HUES48 (cell line): ENCODE results near the gene SVEP1.
"Not testable (repeated sequence)": the region's sequence is repeated elsewhere in the genome, so short reads cannot be mapped to it uniquely, and the experiment has no call there.

Source experiments
- H3K27ac ChIP-seq: one replicate; pipeline ENCODE4 v1.7.0; 2013; ENCODE audit warnings: low read depth, low read length, inconsistent platforms
- H3K27me3 ChIP-seq: 2 replicates; pipeline ENCODE4 v1.6.1; 2013; ENCODE audit warnings: mild to moderate bottlenecking, low read length; ENCODE audit not compliant: control insufficient read depth, insufficient read depth
- H3K36me3 ChIP-seq: 2 replicates; pipeline ENCODE4 v1.6.1; 2013; ENCODE audit warnings: low read length; ENCODE audit not compliant: control insufficient read depth, insufficient read depth
- H3K4me1 ChIP-seq: 2 replicates; pipeline ENCODE4 v1.6.1; 2013; ENCODE audit warnings: mild to moderate bottlenecking, low read length; ENCODE audit not compliant: control insufficient read depth, insufficient read depth
- H3K4me3 ChIP-seq: 2 replicates; pipeline ENCODE4 v1.5.1; 2013; ENCODE audit warnings: mild to moderate bottlenecking, low read depth, low read length
- H3K9ac ChIP-seq: 2 replicates; pipeline ENCODE4 v1.6.1; 2013; ENCODE audit warnings: mild to moderate bottlenecking, low read depth, low read length, moderate library complexity
- H3K9me3 ChIP-seq: 2 replicates; pipeline ENCODE4 v1.6.1; 2013; ENCODE audit warnings: low read length; ENCODE audit not compliant: control insufficient read depth, insufficient read depth

SVEP1 gene

DNA sequence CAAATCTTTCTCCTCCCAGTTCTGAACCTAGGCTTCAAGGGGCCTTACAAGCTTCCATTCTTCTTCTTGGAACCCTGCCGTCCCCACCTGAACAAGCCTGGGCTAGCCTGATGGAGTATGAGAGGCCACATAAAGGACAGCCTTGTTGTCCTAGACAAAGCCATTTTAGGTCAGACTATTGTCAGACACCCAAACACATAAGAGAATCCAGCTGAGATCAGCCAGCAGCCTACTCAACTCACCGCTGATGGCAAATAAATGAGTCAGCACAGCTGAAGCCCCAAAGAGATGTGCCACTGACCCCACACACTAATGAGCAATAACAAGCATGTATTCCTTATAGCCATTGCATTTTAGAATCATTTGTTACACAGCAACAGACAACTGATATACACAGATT is 33.8 kb downstream of the SVEP1 start:
- Histone ChIP-seq H3K4me3 (no peak overlapping the region), H3K9ac (no peak overlapping the region), H3K27ac (no peak overlapping the region)

DNA sequence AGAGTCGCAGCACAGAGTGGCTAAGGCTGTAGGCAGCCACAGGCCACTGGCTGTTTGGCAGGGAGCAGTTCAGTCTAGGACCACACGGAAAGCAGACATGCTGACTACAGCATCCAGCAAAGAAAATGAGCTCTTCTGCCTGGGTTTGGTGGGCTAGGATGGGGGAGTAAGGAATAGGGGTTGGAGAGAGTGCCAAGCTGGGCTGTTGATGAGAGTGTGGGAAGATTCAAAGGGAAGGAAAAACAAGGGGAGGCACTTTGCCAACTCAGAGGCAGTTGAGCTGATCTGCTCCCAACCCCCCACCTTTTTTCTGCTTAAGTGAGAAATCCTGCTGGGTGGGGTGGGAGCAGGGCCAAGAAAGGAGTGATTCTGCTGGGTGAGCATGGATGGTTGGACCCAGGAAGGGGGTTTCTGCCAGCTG is 35.9 kb downstream of the SVEP1 start:
- Histone ChIP-seq H3K36me3 (no peaks in the 10 kb centered on the region), H3K9me3 (no peaks in the 10 kb centered on the region), H3K9ac (no peak overlapping the region), H3K4me3 (no peak overlapping the region), H3K27ac (no peak overlapping the region), H3K4me1 (peaks cover 11% of the 10 kb centered on the region), H3K27me3 (no peaks in the 10 kb centered on the region)

More for the DNA sequence above, 33.8 kb downstream of the SVEP1 start:
- H3K9me3 ChIP-seq = no peaks in the 10 kb centered on the region
- no peaks in the 10 kb centered on the region for H3K27me3 ChIP-seq
- peaks cover 8% of the 10 kb centered on the region for H3K4me1 ChIP-seq
- H3K36me3 ChIP-seq = no peaks in the 10 kb centered on the region

DNA sequence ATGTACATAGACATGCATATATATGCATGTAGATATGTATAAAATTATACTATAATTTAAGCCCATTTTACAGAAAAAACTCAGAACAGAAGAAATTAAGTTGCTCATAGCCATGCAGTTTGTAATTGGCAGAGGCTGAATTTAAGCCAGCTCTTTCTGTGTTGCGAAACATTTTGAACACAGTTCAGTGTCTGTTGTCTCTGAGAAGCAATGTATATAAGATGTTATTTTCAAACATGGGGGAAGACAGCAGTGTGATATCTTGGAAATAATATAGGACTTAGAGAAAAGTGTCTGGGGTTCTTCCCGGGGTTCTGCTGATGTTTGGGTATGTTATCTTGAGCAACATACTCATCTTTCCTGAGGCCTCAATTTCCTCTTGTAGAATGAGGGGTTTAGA is 37.6 kb downstream of the SVEP1 start:
- Histone ChIP-seq H3K36me3 (no peaks in the 10 kb centered on the region), H3K9me3 (no peaks in the 10 kb centered on the region), H3K27me3 (no peaks in the 10 kb centered on the region), H3K4me1 (peaks cover 11% of the 10 kb centered on the region), H3K27ac (no peak overlapping the region), H3K9ac (no peak overlapping the region), H3K4me3 (no peak overlapping the region)

DNA sequence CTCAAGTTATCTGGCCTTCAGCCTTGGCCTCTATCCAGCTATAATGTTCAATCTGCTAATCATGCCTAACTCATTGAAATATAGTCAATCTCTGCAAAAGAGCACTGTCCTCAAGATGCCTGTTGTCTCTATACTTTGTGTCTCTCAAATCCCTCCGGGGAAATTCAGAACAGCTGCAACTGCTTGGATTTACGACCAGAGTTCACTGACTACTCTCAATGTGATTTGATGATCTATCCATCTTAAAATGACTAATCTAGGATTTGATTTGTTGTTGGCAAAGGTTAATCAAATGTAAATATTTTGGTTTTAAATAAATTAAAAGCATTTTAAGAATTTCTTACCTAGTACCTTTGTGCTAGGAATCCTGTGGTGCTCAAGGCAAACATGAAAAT is 40.9 kb downstream of the SVEP1 start:
- H3K4me3 ChIP-seq = no peak overlapping the region
- peaks cover 6% of the 10 kb centered on the region for H3K4me1 ChIP-seq
- H3K27ac ChIP-seq = no peak overlapping the region
- H3K27me3 ChIP-seq = no peaks in the 10 kb centered on the region
- H3K36me3 ChIP-seq = no peaks in the 10 kb centered on the region
- H3K9ac ChIP-seq = no peak overlapping the region
- no peaks in the 10 kb centered on the region for H3K9me3 ChIP-seq

DNA sequence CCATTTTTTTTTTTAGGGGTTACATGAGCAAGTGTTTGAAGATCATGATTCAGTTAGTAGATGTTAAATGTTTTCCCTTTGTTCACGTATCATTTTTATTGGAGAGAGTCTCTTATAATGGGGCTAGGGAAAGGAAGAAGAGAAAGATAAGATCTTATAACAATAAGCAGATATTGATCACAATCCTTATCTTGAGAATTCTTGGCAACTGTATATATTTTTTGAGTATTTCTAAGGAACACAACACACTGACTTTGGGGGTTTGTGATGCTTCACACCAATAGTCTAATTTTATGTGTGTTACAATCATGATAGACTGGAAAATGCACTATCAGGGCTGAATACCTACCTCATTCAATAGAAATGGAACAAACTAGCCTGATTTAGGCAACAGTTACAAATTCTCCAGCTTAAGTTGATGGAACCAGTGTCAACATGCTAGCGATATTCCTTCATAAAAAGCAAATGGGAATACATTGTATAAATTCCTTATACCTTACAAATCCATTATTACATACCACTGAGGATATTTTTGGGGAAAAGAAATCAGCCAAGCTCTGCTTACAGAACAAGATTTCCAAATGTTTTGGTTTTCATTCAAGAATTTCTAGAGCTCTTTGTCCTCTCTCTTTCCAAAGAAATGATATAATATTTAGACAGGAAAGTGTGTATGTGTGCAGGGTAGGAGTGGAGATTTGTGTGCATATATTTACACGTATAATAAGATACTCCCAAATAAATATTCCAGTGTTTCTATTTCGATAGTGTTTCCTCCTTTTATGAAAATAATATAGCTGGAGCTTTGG is 41.5 kb downstream of the SVEP1 start:
- Histone ChIP-seq H3K9me3 (no peaks in the 10 kb centered on the region), H3K4me3 (no peak overlapping the region), H3K9ac (no peak overlapping the region), H3K27me3 (no peaks in the 10 kb centered on the region), H3K27ac (no peak overlapping the region), H3K4me1 (0 out of 2 replicates have a peak, but pooled peaks cover 3% of the 10 kb centered on the region), H3K36me3 (no peaks in the 10 kb centered on the region)

DNA sequence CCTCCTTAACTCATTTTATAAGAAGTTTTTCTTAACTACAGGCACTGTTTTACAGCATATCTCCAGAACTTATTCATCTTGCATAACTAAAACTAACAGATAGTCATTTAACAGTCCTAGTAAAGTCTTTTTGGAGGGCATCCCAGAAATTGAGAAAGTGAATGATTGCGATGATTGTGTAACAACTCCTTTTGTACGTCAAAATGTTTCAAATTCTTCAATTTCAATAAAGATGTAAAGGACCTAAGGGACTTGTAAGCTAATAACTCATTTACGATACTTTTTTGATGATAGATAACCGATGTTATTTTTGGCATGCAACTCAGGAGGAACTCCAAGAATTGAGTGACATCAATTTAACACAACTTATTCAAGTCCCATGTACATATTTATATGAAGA is 42.7 kb downstream of the SVEP1 start:
- H3K27ac ChIP-seq = no peak overlapping the region

DNA sequence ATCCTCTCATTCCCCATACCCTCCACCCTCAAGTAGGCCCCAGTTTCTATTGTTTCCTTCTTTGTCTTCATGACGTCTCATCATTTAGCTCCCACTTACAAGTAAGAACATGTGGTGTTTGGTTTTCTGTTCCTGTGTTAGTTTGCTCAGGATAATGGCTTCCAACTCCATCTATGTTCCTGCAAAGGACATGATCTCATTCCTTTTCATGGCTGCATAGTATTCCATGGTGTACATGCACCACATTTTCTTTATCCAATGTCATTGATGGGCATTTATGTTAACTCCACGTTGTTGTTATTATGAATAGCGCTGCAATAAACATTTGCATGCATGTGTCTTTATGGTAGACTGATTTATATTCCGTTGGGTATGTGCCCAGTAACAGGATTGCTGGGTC is 45.4 kb downstream of the SVEP1 start:
- H3K4me3 ChIP-seq, H3K9me3 ChIP-seq, H3K4me1 ChIP-seq, H3K9ac ChIP-seq, H3K36me3 ChIP-seq, H3K27ac ChIP-seq, H3K27me3 ChIP-seq: not testable (repeated sequence)

More for the DNA sequence above, 42.7 kb downstream of the SVEP1 start:
- no peaks in the 10 kb centered on the region for H3K27me3 ChIP-seq
- 0 out of 2 replicates have a peak, but pooled peaks cover 3% of the 10 kb centered on the region for H3K4me1 ChIP-seq
- no peaks in the 10 kb centered on the region for H3K36me3 ChIP-seq
- H3K9ac ChIP-seq = no peak overlapping the region
- H3K4me3 ChIP-seq = no peak overlapping the region
- no peaks in the 10 kb centered on the region for H3K9me3 ChIP-seq

DNA sequence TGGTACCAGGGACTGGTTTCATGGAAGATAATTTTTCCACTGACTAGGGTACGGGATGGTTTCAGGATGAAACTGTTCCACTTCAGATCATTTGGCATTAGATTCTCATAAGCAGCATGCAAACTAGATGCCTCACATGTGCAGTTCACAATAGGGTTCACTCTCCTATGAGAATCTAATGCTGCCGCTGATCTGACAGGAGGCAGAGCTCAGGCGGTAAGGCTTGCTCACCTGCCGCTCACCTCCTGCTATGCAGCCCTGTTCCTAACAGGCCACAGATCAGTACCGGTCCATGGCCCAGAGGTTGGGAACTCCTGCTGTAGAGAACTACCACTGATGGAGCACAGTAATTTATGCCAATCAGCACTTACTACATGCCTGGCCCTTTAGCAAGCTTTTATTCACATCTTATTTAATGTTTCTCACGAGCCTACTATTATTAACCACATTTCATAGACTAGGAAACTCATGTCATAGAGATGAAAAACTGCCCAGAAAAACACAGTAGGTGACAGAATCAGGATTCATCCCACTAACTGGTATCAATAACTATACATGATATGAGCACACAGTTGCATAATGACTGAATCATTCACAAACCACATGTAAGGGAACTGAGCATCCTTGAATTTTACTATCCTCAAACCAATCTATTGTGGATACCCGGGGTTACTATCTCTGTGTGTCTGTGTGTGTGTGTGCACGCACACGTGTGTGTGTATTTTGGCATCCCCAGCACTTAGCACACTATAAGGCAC is 46.5 kb downstream of the SVEP1 start:
- no peak overlapping the region for H3K27ac ChIP-seq
- H3K4me3 ChIP-seq = no peak overlapping the region
- no peak overlapping the region for H3K9ac ChIP-seq
- no peaks in the 10 kb centered on the region for H3K27me3 ChIP-seq
- 0 out of 2 replicates have a peak, but pooled peaks cover 3% of the 10 kb centered on the region for H3K9me3 ChIP-seq
- no peaks in the 10 kb centered on the region for H3K36me3 ChIP-seq
- H3K4me1 ChIP-seq = no peaks in the 10 kb centered on the region

DNA sequence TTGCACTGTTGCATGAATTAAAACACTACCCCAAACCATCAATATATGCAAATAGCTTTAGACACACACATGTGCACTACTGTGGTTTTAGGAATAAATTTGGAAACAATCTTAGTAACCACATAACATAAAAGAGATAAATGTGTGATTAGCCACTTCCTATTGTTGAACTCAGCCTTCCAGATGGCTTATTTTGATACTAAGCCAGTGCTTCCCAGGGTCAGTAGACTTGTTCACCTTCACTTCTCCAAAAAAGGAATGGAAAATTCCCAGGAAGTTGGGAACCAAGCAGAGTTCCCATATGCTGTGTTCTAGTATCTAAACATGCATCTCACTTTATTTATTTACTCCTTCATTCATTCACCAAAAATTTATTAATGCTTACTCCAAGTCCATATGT is 47.8 kb downstream of the SVEP1 start:
- H3K4me1 ChIP-seq = no peaks in the 10 kb centered on the region
- H3K4me3 ChIP-seq = no peak overlapping the region
- no peak overlapping the region for H3K27ac ChIP-seq

DNA sequence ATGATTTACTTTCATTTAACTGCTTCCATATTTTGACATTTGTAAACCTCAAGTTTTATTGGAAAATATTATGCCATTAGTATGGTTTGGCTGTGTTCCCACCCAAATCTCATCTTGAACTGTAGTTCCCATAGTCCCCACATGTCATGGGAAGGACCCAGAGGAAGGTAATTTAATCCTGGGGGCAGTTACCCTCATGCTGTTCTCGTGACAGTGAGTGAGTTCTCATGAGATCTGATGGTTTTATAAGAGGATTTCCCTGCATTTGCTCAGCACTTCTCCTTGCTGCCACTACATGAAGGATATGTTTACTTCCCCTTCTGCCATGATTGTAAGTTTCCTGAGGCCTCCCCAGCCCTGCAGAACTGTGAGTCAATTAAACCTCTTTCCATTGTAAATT is 48.3 kb downstream of the SVEP1 start:
- H3K36me3 ChIP-seq, H3K27ac ChIP-seq, H3K4me1 ChIP-seq, H3K9ac ChIP-seq, H3K4me3 ChIP-seq, H3K9me3 ChIP-seq, H3K27me3 ChIP-seq: not testable (repeated sequence)

More for the DNA sequence above, 47.8 kb downstream of the SVEP1 start:
- Histone ChIP-seq H3K9ac (no peak overlapping the region), H3K9me3 (0 out of 2 replicates have a peak, but pooled peaks cover 3% of the 10 kb centered on the region), H3K27me3 (no peaks in the 10 kb centered on the region), H3K36me3 (no peaks in the 10 kb centered on the region)

DNA sequence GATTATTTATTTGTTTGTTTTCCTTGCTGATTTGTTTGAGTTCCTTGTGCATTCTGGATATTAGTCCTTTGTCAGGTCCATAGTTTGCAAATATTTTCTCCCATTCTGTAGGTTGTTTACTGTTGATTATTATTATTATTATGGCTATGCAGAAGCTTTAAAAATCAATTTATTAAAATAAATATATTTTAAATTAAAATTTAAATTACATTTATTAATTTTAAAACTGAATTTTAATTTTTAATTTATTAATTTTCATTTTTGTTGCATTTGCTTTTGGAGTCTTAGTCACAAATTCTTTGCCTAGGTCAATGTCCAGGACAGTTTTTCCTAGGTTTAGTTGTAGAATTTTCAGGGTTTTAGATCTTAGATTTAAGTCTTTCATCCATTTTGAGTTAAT is 50.9 kb downstream of the SVEP1 start:
- no peak overlapping the region for H3K9ac ChIP-seq
- H3K9me3 ChIP-seq = 0 out of 2 replicates have a peak, but pooled peaks cover 3% of the 10 kb centered on the region
- no peaks in the 10 kb centered on the region for H3K36me3 ChIP-seq
- no peak overlapping the region for H3K4me3 ChIP-seq
- no peak overlapping the region for H3K27ac ChIP-seq
- no peaks in the 10 kb centered on the region for H3K27me3 ChIP-seq
- H3K4me1 ChIP-seq = no peaks in the 10 kb centered on the region
